CD4-positive, alpha-beta T cell treated with Interleukin-15 for 1 hour (primary cell): ENCODE data around the gene SORCS2.

ENCODE experiments used
- DNase-seq: peaks from one replicate; pipeline ENCODE4 v3.0.0-alpha.2; 2020

The SORCS2 gene

GRCh38 chr4:7745301-7745885, 553.1 kb downstream of the SORCS2 start:
- no peak for DNase-seq

- DNase-seq = no peak
These were observed 554.2 kb downstream of the SORCS2 start for GRCh38 chr4:7746351-7747061.

- no peak for DNase-seq
These were observed 554.7 kb downstream of the SORCS2 start for GRCh38 chr4:7747062-7747385.

- no peak for DNase-seq
These were observed 555.2 kb downstream of the SORCS2 start for GRCh38 chr4:7747566-7747965.

- no peak for DNase-seq
These were observed 558.2 kb downstream of the SORCS2 start for GRCh38 chr4:7750523-7750922.

- DNase-seq = no peak
These were observed 558.6 kb downstream of the SORCS2 start for GRCh38 chr4:7750972-7751371.

GRCh38 chr4:7752649-7753048, 560.3 kb downstream of the SORCS2 start:
- DNase-seq = no peak

- DNase-seq = no peak
These were observed 560.9 kb downstream of the SORCS2 start for GRCh38 chr4:7753271-7753670.

GRCh38 chr4:7753931-7754465, 561.7 kb downstream of the SORCS2 start:
- no peak for DNase-seq

- no peak for DNase-seq
These were observed 562.4 kb downstream of the SORCS2 start for GRCh38 chr4:7754565-7755262.

- no peak for DNase-seq
These were observed 563.2 kb downstream of the SORCS2 start for GRCh38 chr4:7755561-7755960.

- DNase-seq = no peak
These were observed 563.7 kb downstream of the SORCS2 start for GRCh38 chr4:7756071-7756470.

GRCh38 chr4:7756561-7757355, 564.4 kb downstream of the SORCS2 start:
- DNase-seq = no peak

- no peak for DNase-seq
These were observed 565.4 kb downstream of the SORCS2 start for GRCh38 chr4:7757501-7758471.

- DNase-seq = no peak
These were observed 566.1 kb downstream of the SORCS2 start for GRCh38 chr4:7758476-7758875.

- peak; percentile 58 for DNase-seq
These were observed 566.9 kb downstream of the SORCS2 start for GRCh38 chr4:7759216-7759615.

GRCh38 chr4:7759635-7760034, 567.3 kb downstream of the SORCS2 start:
- no peak for DNase-seq

- DNase-seq = no peak
These were observed 567.9 kb downstream of the SORCS2 start for GRCh38 chr4:7760228-7760627.

- DNase-seq = no peak
These were observed 568.4 kb downstream of the SORCS2 start for GRCh38 chr4:7760706-7761105.

- DNase-seq = no peak
These were observed 569.0 kb downstream of the SORCS2 start for GRCh38 chr4:7761312-7761711.

- peak; percentile 38 for DNase-seq
These were observed 569.4 kb downstream of the SORCS2 start for GRCh38 chr4:7761720-7762119.
